GM06990 (cell line): ENCODE data around the gene GRIK4.

Experiments used
- DNase-seq: peaks from one replicate; pipeline ENCODE4 v3.0.0-alpha.2; 2011; ENCODE audit not compliant: insufficient read length; ENCODE audit errors: extremely low read depth
- H3K27me3 ChIP-seq: replicated peaks from 2 replicates; pipeline ENCODE4 v1.6.0; 2011; ENCODE audit warnings: low read length; ENCODE audit not compliant: control insufficient read depth, insufficient read depth
- H3K36me3 ChIP-seq: 2 replicates; pipeline ENCODE4 v1.5.1; 2011; ENCODE audit warnings: low read length; ENCODE audit not compliant: control insufficient read depth, insufficient read depth
- H3K4me3 ChIP-seq: replicated peaks from 2 replicates; pipeline ENCODE4 v1.5.1; 2011; ENCODE audit warnings: low read depth, mild to moderate bottlenecking, control low read depth, low read length
- CTCF ChIP-seq: IDR thresholded peaks from 2 replicates; pipeline ENCODE4 v1.5.1; 2011; ENCODE audit warnings: low read length, control low read depth, mild to moderate bottlenecking, inconsistent platforms; ENCODE audit not compliant: insufficient read depth, poor library complexity, severe bottlenecking

The GRIK4 gene

GRCh38 chr11:120827820-120828219, 316.3 kb downstream of the GRIK4 start:
- Histone ChIP-seq H3K36me3 (no peaks in the 10 kb centered on the region), H3K27me3 (no peaks in the 10 kb centered on the region), H3K4me3 (no peak overlapping the region)
- no peak for DNase-seq
- no peak for TF ChIP-seq CTCF

DNA sequence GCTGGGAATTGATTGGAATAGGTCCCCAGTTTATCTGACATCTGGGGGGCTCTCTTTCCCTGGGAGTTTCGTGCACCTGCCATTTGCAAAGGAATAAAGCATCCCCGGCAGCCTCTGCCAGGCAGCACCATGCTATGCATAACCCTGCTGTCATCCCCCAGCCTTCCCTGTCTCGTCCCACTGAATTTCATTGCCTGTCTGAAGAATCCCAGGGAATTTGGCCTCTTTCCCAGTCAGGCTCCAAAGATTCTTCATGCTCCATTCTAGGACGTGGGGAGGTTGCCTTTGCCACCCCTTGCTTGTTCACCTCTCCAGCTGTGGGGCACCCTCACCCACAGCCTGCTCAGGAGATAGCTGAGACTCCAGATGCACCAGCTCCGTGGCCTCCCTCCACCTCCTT, 317.3 kb downstream of the GRIK4 start:
- no peak for TF ChIP-seq CTCF
- no peaks in the 10 kb centered on the region for H3K36me3 ChIP-seq

DNA sequence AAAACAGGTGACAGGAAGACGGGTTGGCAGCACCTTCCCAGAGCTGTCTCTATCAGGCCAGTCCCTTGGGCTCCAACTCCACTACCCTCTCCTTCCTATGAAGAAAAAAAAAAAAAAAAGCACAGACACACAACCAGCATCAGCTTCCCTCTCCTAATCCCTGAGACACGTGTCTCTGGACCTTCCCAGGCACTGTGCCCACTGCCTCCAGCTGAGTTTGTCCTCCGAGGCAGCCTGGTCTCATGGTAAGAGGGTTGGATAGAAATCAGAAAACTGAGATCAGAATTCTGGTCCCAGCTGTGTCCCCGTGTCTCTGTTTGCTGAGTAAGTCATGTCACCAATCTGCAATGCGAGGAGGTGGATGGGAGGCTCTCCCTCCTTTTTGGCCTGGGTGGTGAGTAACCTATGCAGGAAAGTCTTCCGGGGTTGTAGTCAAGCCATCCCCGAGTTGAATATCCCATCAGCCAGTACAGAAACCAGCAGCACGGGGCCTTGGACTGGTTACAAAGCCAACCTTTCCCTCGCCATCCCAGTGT, 318.6 kb downstream of the GRIK4 start:
- H3K27me3 ChIP-seq = no peaks in the 10 kb centered on the region
- TF ChIP-seq CTCF = no peak
- H3K4me3 ChIP-seq = no peak overlapping the region
- no peak for DNase-seq
- H3K36me3 ChIP-seq = no peaks in the 10 kb centered on the region

More for the DNA sequence above, 317.3 kb downstream of the GRIK4 start:
- Histone ChIP-seq H3K27me3 (no peaks in the 10 kb centered on the region), H3K4me3 (no peak overlapping the region)
- no peak for DNase-seq

DNA sequence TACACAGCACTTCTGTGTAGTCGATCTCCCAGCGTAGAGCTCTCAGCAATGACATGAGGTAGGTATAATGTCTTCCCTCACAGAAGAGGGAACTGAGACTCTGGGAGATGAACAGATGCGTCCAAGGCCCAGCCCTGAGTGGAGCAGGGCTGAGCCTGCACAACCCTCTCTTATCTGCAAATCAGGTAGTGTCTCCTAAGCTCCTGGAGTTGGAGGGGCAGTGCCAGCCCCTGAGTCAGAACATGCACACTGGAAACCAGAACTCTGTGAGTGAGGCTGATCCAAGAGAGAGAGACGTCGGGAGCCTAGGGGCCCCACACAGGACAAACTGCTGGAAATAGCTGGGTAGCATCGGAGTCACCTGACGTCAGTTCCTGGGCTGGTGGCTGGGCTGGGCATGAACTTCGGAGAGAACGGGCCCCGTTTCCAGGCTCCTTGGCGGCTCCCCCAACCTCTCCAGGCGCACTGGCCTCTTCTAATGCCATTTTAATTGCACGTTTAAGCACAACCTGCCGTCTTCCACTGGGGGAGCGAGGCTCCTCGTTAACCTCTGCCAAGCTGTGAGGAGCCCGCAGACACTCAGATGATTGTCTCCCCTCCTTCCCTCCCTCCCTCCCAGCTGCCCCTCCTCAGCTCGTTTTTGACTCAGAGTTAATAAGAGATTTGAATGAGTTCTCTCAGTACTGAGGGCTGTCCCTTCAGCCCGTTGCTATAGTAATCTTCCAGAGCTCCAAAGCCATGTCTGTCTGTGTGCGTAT, 321.1 kb downstream of the GRIK4 start:
- Histone ChIP-seq H3K27me3 (no peaks in the 10 kb centered on the region), H3K4me3 (no peak overlapping the region), H3K36me3 (no peaks in the 10 kb centered on the region)
- DNase-seq = no peak
- no peak for TF ChIP-seq CTCF

DNA sequence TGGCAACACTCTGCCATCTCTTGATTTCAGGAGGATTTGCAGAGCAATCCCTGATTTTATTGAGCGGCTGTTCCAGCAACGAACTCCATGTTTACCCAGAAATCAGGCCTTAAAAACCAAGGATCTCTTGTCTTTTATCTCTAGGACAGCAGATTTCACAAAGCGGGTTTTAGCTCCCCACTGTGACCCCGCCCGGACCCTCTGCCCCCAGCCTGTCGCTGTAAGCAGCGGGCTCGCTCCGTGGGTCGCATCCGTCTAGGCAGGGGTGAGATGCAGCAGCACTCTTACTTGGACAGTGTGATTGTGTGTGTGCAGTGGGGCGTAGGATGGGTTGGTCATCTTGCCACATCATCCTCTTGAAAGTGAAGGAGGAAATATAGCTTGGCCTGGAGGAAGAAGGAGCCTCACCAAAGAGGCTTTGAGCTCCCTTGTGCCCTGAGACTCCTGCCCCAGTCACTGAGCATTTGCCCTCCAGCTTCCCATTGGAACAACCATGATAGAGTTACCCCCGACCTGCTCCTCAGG, 323.2 kb downstream of the GRIK4 start:
- no peak for DNase-seq
- H3K4me3 ChIP-seq = no peak overlapping the region
- no peaks in the 10 kb centered on the region for H3K27me3 ChIP-seq
- no peak for TF ChIP-seq CTCF
- no peaks in the 10 kb centered on the region for H3K36me3 ChIP-seq
